Keratinocyte (primary cell): ENCODE results near the gene SERPINE1. TPM values are rescaled to one million over a fixed set of nuclear protein-coding genes. Genes with fewer than 3 reads are reported as not detected.

Experiments used
- DNase-seq: peaks from one replicate; pipeline ENCODE4 v3.0.0-alpha.2; 2011; ENCODE audit warnings: low read depth, missing footprints, low spot score
- FAIRE-seq: peaks from 2 replicates; lab custom pipeline; 2011; peaks lifted over from hg19 to GRCh38; lab: Jason Lieb, UNC
- H2AFZ ChIP-seq: 2 replicates; pipeline ENCODE4 v1.6.0; 2012; ENCODE audit warnings: low read length, control low read depth, inconsistent platforms; ENCODE audit not compliant: control insufficient read depth
- H3K27ac ChIP-seq: 2 replicates; pipeline ENCODE4 v1.5.1; 2011; ENCODE audit warnings: low read length; ENCODE audit not compliant: control insufficient read depth, insufficient read depth
- H3K27me3 ChIP-seq: 3 replicates; pipeline ENCODE4 v1.6.0; 2011; ENCODE audit warnings: low read length; ENCODE audit not compliant: control insufficient read depth, insufficient read depth; ENCODE audit errors: extremely low read depth
- H3K36me3 ChIP-seq, 2 experiments: 2 replicates in 1 of 2; 3 replicates in 1 of 2; pipeline ENCODE4 v1.5.1; 2011; ENCODE audit warnings: low read length in 2 of 2, mild to moderate bottlenecking in 1 of 2; ENCODE audit not compliant: control insufficient read depth in 2 of 2, insufficient read depth in 2 of 2; ENCODE audit errors: extremely low read depth in 1 of 2
- H3K4me1 ChIP-seq: 3 replicates; pipeline ENCODE4 v1.5.1; 2011; ENCODE audit warnings: low read length; ENCODE audit not compliant: control insufficient read depth, insufficient read depth; ENCODE audit errors: extremely low read depth
- H3K4me2 ChIP-seq: 3 replicates; pipeline ENCODE4 v1.6.0; 2011; ENCODE audit warnings: low read depth, low read length; ENCODE audit not compliant: control insufficient read depth, insufficient read depth; ENCODE audit errors: extremely low read depth
- H3K4me3 ChIP-seq, 3 experiments: fragments of 200-600 bp in 1 of 3; sonication (generic) in 1 of 3; 2 replicates in 2 of 3; 3 replicates in 1 of 3; pipeline ENCODE4 v1.5.1; 2011 to 2016; ENCODE audit warnings: low read length in 3 of 3, mild to moderate bottlenecking in 3 of 3, control low read depth in 2 of 3, inconsistent platforms in 1 of 3, low read depth in 1 of 3, mixed read lengths in 1 of 3, mixed run types in 1 of 3, moderate library complexity in 1 of 3; ENCODE audit not compliant: control insufficient read depth in 2 of 3, insufficient read depth in 2 of 3; ENCODE audit errors: extremely low read depth in 1 of 3
- H3K79me2 ChIP-seq: 2 replicates; pipeline ENCODE4 v1.6.0; 2012; ENCODE audit warnings: low read length; ENCODE audit not compliant: control insufficient read depth, insufficient read depth
- H3K9ac ChIP-seq: 3 replicates; pipeline ENCODE4 v1.6.0; 2011; ENCODE audit warnings: low read length; ENCODE audit not compliant: control insufficient read depth, insufficient read depth; ENCODE audit errors: extremely low read depth
- H3K9me1 ChIP-seq: 3 replicates; pipeline ENCODE4 v1.6.0; 2011; ENCODE audit warnings: low read length; ENCODE audit not compliant: control insufficient read depth, insufficient read depth; ENCODE audit errors: extremely low read depth
- H3K9me3 ChIP-seq: 2 replicates; pipeline ENCODE4 v1.5.1; 2012; ENCODE audit warnings: low read depth, low read length; ENCODE audit not compliant: control insufficient read depth
- H4K20me1 ChIP-seq: 3 replicates; pipeline ENCODE4 v1.6.0; 2011; ENCODE audit warnings: low read length; ENCODE audit not compliant: control insufficient read depth, insufficient read depth; ENCODE audit errors: extremely low read depth
- EZH2 ChIP-seq: IDR thresholded peaks from one replicate; pipeline ENCODE4 v1.6.1; 2012; ENCODE audit warnings: inconsistent platforms, mild to moderate bottlenecking, low read length, moderate library complexity
- dilution Hi-C: fragments of 300-500 bp; cut with MboI; formaldehyde crosslinking; loops from one replicate; pipeline ENCODE4 v1.7.0; 2020; ENCODE audit warnings: low sequenced_read_pairs; ENCODE audit not compliant: extremely low pct_ligation_motif_present
- polyA plus RNA-seq, 5 experiments: library from polyadenylated mRNA; depleted of rRNA in 3 of 5; stranded (reverse) in 3 of 5; stranded (forward) in 1 of 5; unstranded in 1 of 5; fragments of >200 nt; gene quantifications; 1 replicate in 1 of 5; 2 replicates in 3 of 5; 3 replicates in 1 of 5; pipeline versions ENCODE4 v1.2.1 to v1.2.3, GENCODE V29; 2011 to 2012; ENCODE audit warnings: missing spikeins in 2 of 5, low read depth in 1 of 5, low replicate concordance in 1 of 5
- TF ChIP-seq, protein P1 (sequence below), 3 experiments: IDR thresholded peaks in 1 of 3; conservative IDR thresholded peaks in 1 of 3; optimal IDR thresholded peaks in 1 of 3; 2 replicates in 2 of 3; 3 replicates in 1 of 3; pipeline versions ENCODE3 to v1.5.1; 2011; ENCODE audit warnings: low read length in 3 of 3, mild to moderate bottlenecking in 3 of 3, moderate library complexity in 2 of 3, control low read depth in 1 of 3, inconsistent platforms in 1 of 3; ENCODE audit not compliant: insufficient read depth in 2 of 3; ENCODE audit errors: extremely low read depth in 1 of 3

SERPINE1 gene
- polyA plus RNA-seq, 1 donor (not counting 4 experiments of a cell fraction or from before 2014, with no cell fraction given): 522 TPM

- peaks cover 2% of the 10 kb centered on the region for H3K4me1 ChIP-seq
- H3K27me3 ChIP-seq: peaks cover 9% of the 10 kb centered on the region
- no peaks in the 10 kb centered on the region for H3K79me2 ChIP-seq
- no peak overlapping the region for H2AFZ ChIP-seq
- FAIRE-seq (no peak), DNase-seq (no peak)
- H3K27ac ChIP-seq: no peak overlapping the region
- no peaks in the 10 kb centered on the region for H4K20me1 ChIP-seq
- H3K4me2 ChIP-seq: no peak overlapping the region
- no peaks in the 10 kb centered on the region for H3K36me3 ChIP-seq
- TF ChIP-seq, protein P1, sequence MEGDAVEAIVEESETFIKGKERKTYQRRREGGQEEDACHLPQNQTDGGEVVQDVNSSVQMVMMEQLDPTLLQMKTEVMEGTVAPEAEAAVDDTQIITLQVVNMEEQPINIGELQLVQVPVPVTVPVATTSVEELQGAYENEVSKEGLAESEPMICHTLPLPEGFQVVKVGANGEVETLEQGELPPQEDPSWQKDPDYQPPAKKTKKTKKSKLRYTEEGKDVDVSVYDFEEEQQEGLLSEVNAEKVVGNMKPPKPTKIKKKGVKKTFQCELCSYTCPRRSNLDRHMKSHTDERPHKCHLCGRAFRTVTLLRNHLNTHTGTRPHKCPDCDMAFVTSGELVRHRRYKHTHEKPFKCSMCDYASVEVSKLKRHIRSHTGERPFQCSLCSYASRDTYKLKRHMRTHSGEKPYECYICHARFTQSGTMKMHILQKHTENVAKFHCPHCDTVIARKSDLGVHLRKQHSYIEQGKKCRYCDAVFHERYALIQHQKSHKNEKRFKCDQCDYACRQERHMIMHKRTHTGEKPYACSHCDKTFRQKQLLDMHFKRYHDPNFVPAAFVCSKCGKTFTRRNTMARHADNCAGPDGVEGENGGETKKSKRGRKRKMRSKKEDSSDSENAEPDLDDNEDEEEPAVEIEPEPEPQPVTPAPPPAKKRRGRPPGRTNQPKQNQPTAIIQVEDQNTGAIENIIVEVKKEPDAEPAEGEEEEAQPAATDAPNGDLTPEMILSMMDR (optimal IDR thresholded peaks at IDR 0.05 in 1 of 3, IDR thresholded peaks at IDR 0.05 in 1 of 3, conservative IDR thresholded peaks at IDR 0.05 in 1 of 3; ENCODE audit: extremely low read depth in 1 of 3, insufficient read depth in 2 of 3, low read length in 3 of 3): no peak
- TF ChIP-seq EZH2: no peak
- H3K9ac ChIP-seq: no peak overlapping the region
- dilution Hi-C loops: no loop called here
- H3K4me3 ChIP-seq: no peak overlapping the region
- H3K9me1 ChIP-seq: no peaks in the 10 kb centered on the region
- no peaks in the 10 kb centered on the region for H3K9me3 ChIP-seq
Observed at GRCh38 chr7:101185258-101185839, 58.4 kb downstream of the SERPINE1 start.

GRCh38 chr7:101186194-101186593, 59.3 kb downstream of the SERPINE1 start:
- dilution Hi-C loops: no loop called here
- peaks cover 2% of the 10 kb centered on the region for H3K4me1 ChIP-seq
- peaks cover under 1% of the 10 kb centered on the region for H3K27me3 ChIP-seq
- no peak for DNase-seq
- no peak for TF ChIP-seq EZH2
- TF ChIP-seq, protein P1 (optimal IDR thresholded peaks at IDR 0.05 in 1 of 3, IDR thresholded peaks at IDR 0.05 in 1 of 3, conservative IDR thresholded peaks at IDR 0.05 in 1 of 3; ENCODE audit: extremely low read depth in 1 of 3, insufficient read depth in 2 of 3, low read length in 3 of 3): no peak
- H3K4me2 ChIP-seq: no peak overlapping the region
- H3K27ac ChIP-seq: no peak overlapping the region
- no peaks in the 10 kb centered on the region for H3K79me2 ChIP-seq
- H3K9me1 ChIP-seq: no peaks in the 10 kb centered on the region
- no peak overlapping the region for H2AFZ ChIP-seq
- no peaks in the 10 kb centered on the region for H3K9me3 ChIP-seq
- H3K9ac ChIP-seq: no peak overlapping the region
- H3K36me3 ChIP-seq: no peaks in the 10 kb centered on the region
- H4K20me1 ChIP-seq: no peaks in the 10 kb centered on the region
- H3K4me3 ChIP-seq: no peak overlapping the region
- FAIRE-seq: no peak
